ENCODE data around the gene SEC16B.
A peak's percentile ranks its signal among the peaks of the same experiment; 100 is the strongest.

The SEC16B gene

DNA sequence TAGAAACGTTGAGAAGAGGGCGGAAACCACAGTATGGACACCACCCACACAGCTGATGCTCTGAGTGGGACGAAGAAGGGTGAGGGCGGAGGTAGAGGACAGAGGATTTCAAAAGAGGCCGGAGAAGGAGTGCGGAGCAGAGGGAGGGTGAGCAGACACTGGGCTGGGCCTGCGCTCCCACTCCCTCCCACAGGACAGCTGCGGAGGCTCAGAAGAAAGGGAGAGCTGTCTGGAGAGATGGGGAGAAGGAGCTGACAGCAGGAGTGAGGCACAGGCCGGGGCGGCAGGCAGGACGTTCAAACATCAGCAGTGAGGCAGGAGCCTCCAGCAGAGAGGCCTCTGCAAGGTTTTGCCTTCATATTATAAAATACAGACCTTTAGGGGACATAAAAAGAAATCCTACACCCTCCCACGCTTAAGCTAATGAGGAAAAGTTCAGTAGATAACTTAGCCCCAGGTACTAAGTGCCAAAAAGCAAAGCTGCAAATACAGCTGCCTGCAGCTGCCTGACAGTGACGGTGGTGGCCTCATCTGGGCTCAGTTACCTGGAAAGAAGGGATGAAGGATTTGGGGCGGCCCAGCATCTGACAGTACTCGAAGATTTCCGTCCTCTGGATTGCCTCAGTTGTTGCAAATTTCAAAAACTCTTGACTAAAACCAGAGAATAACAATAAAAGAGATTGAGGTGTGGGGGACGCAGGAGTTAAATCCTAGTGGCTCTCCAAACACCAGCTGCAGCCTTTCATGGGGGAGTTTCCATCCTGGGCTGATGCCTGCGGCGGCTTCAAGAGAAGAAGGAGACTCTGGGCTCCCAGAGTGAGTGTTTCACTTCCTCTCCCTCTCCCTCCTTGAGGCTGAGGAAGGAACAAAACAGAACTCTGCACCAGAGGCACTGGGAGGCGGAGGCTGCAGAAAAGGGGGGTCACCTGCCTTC is 25.6 kb downstream of the SEC16B start:
- peak in 8 of 58 donors; percentile 10 to 52 (median 24) for DNase-seq

DNA sequence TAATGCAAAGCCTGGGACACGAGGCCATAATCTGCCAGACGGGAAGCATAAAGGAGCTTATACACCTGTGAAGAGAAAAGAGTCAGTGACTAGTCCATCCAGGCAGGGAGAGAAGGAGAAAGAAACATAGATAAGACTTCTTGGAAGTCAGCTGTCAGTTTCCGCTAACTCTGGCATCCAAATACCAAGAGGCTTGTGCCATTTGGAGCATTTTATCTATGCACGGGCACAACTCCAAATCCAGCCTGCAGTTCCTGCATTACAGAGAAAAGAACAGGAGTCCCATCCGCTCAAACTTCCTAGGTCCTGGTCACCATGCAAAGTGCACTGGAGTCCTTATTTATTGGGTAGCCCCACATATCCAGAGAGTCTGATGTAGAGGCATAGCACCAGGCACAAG is 27.9 kb downstream of the SEC16B start:
- DNase-seq = no peak

DNA sequence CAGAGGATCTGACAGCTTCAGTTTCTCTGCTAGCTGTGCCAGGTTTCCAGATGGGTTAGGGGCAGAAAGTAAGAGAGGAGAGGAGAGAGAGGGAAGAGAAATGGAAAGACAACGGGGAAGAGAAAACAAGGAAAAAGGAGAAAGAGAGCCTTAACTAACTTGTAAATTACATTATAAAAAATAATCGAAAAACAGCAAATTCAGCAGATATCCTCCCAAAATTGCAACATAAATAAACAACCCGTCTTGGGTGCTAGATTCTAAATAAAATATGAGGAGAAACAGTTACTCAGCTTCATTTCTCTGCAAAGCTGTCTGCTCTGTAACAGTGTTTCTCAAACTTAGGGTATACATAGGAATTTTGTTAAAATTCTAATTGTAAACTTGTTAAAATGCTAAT is 29.2 kb downstream of the SEC16B start:
- DNase-seq = no peak

DNA sequence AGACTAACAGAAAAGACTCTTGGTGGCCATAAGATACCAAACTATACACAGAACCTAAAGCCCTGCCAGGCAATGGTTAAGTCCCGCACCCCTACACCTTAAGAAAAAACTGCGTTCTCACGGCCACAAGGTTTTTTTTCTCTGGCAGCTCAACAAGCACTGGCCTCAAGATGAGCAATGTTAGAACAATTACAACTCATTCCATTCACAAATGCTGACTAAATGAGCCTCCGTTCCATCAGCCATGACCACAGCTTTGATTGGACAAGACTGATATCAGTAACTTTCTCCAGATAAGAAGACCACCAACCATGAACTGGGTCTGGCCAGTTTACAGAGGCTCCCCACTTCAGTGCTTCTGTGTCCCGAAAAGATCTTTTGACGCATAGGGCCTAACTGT is 31.9 kb downstream of the SEC16B start:
- no peak for DNase-seq

DNA sequence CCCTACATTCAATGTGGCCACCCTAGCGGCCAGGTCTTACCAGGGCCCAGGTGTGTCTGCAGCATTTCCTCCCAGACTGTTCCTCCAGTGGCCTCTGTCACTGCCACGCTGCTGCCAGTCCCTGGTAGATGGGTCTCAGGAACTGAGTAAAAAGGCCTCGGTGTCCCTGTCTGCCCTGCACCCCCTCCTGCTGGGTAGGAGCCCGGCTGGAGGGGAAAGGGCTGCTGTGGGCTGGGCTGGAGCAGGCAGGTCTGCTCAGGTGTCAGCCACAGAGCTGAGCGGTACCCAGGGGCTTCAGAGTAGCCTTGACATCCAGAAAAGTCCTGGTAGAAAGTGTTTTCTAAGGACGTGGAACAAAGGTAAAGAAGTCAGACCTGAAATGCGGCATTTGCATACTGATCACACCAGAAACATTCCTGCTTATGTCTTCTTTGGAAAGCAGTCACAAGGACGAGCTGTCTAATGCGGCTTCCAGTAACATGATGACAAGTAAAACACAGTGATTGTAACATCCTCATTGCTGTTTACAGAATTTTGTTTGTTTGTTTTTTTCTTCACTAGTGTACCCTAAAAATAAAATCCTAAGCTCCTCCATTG is 32.6 kb downstream of the SEC16B start:
- no peak for DNase-seq

DNA sequence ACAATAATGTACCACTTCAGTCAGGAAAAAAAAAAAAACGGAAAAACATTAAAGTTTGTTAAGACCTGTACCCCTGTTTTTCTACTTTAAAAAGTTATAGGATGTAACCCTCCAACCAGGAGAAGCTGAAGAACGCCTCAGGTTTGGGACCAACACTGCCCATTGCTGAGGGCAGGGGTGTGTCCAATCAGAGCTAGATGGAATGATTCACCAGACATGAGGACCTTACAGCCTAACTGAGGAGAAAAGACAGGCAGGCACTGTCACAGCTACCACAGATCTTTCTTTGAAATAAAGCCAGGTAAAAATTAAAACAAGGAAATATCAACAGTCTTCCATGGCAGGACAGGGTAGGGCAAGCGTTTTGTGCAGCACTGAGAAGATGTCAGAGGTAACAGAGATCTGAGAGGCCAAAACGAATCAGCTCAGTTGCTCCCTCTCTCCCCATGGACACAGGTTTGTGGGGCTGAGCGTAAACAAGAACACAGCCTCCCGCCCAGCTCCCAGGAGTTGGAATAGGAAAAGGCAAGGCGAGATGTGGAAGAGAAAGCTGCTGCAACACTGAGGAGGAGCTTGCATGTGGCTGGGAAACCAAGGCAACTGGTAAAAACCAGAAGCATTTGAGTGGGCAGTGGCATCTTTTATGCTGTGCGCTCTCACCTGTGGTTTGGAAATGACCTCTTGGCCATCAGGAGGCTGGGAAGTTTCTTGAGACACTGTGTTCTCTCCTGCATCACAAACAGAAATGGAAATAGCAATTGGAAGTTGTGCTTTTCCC is 34.0 kb downstream of the SEC16B start:
- DNase-seq = peak in 1 of 58 donors; percentile 17

DNA sequence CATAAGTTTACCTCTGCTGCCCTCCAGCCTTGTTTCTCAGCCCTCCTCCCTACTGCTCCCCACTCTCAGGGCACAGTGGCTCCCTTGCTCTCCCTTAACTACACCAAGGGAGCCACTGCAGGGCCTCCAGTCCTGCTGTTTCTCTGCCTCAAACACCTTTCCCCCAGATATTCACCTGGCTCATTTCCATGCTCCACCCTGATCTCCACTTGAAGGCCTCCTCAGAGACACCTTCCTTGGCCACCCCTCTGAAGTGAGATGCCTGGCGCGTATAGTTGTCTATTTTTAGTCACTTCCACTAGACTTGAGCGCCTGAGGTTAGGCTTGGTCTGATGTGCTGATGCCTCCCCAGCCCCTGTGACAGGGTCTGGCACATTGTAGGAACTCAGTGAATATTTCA is 34.9 kb downstream of the SEC16B start:
- no peak for DNase-seq

DNA sequence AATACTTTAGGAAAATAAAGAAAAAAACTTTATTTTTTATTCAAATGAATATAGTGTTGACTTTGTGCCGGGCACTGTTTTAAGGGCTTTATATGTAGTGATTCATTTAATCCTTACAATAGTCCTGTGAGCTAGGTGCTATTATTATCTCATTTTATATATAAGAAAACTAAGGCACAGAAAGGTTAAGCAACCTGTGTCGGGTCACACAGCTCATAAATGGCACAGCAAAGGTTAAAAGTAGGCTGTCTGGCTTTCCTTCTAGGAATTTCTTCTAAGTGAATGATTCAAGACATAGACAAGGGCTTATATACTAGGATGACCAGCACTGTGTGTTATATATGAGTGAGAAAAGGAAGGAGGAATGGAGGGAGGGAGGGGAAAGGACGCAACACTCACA is 35.4 kb downstream of the SEC16B start:
- no peak for DNase-seq

DNA sequence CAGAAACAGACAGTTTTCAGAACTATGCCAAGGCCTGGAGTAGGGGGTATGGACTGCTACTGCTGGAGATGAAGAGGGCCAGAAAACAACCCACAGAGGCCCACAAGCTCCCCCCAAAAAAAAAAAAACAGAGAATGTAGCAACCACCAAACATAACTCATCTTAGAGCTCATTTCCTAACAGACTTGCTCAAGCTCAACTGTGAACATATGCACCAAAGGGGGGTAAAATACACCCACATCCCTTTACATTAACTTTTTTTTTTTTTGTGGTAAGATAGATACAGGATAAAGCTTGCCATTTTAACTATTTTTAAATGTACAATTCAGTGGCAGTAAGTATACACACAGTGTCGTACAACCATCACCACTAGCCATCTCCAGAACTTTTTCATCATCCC is 36.0 kb downstream of the SEC16B start:
- DNase-seq = no peak

DNA sequence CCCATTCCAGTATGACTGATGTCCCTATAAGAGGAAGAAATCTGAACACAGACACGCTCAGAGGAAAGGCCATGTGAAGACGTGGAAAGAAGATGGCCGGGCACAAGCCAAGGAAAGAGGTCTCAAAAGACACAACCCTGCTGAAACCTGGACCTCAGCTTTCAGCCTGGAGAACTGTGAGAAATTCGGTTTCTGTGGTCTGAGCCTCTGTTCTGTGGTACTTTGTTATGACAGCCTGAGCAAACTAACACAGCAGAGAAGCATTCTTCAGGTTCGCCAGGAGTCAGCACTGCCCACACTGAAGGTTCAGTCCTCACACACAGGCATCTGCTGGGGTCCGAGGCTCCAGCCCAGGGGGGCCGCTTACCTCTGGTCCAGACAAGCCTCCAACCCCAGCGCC is 37.7 kb downstream of the SEC16B start:
- no peak for DNase-seq

DNA sequence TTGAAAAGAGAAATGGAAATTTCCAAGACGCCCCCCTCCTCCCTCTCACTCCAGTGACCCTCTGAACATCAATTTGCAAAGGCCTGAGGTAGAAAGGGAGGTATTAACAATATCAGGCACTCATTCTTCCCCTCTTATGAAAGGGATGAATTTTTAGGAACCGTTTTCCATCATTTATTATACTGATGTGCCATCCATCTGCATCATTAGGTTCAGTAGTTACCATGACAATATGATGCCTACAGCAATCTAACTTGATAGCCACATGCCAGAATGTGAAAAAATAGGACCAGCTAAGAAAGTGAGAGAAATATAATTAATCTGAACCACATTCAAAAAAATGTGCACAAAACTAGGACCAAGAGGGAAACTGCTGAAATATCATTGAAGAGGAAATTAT is 40.9 kb downstream of the SEC16B start:
- DNase-seq = no peak

DNA sequence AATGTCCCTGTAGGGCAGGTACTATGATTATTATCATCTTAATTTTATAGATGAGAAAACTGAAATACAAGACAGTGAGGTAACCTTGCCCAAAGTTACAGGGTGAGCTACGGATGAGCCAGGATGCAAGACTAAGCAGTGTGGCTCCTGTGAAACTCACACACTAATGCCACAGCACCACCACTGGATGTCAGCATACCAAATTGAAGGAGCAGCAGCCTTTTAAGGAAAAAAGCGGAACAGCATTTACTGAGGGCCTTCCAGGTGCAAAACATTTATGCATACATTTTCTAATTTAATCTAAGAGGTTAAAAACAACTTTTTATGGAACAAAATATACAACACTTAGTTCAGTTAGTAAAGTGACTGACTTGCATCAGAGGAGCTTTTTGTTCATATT is 41.7 kb downstream of the SEC16B start:
- DNase-seq = peak in 6 of 58 donors; percentile 7 to 44 (median 20)

DNA sequence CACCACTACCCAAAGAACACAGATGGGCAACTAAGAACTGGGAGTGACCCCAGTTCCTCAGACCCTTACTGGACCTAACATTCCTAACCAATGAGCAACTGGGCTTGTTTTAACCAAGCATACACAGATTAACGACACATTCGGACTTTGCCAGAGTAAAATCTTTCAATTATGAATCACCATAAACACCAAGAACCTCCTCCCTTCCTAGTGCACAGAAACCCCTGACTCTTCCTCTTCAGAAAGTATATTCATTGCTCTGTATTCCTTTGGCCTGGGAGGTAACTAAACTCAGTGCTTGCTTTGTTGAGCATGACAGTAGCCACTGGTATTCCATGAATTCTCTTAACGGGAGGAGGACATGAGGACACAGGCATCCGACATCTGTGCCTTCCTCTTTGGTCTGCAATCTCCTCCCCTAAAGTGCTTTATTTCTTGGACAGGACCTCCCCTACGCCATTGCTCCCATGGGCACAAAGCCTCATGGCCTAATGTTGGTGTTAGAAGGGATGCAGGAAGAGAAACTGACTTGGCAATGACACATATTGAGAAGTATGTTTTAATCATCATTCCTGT is 42.7 kb downstream of the SEC16B start:
- no peak for DNase-seq

DNA sequence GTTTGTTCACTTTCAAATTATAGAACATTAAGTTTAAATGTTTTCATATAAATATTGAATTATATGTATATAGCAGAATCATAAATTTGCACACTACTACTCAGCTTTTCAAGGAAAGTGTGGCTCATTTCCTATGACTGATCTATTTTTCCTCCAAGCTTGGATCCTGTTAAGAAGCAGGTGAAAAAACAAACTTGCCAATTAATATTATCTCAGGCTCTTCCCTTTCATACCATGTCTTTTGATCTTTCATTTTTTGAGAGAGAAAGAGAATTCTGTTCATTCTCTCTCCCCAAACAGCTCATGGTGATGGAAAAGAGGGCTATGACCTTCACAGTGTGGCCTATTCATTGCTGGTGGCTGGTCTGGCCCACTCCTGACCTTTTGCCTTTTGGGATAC is 43.7 kb downstream of the SEC16B start:
- DNase-seq = no peak

DNA sequence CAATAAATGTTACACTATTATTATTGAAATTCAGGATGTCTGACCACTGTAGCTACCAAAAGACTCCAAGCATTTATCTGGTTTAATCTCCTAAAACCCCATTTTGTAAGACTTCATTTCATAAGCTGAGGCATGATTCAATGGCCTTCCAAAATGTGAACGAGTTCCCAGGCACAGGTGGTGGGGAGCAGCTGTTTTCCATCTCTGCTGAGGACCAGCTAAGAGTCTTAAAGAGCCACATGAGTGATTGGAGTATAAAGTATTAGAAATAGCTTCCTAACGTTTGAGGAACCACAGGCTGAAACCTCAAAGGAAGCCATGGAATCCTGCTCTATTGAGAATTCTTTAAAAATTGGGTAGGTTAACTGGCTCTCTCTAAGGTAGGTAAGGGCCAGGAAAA is 44.9 kb downstream of the SEC16B start:
- DNase-seq = no peak

DNA sequence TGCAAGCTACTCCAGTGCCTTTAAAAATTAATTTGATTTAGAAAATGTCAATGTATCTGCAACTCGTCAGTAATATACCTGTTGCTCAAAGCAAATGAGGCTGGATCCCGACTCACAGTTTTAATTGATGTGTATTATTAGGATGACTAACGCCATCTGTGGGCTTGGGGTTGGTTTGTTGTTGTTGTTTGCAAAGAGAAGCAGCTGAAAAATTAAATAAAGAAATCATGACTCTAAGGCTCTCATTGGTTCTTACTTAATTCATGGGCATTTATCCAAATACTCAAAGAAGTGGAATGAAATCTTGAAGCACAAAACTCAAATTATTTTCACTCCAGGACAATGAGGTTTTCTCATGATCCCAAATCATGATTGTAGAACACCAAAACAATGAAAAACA is 46.4 kb downstream of the SEC16B start:
- no peak for DNase-seq

DNA sequence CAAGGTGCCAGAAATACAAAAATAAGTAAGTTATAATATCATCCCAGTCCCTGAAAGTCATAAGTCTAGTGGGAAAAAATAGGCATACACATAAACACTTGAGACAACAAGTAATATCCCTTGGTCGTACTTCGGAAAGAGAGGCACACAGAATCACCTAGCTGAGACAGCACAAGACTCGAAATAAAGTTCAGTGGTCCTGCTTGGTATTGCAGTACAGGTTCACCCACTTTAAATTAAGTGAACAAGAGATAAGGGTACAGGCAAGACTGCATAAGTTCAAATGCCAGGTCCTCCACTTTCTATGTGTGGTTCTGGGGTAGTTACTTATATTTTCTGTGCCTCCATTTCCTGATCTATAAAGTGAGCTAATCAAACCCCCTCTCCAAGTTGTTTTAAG is 47.6 kb downstream of the SEC16B start:
- no peak for DNase-seq

DNA sequence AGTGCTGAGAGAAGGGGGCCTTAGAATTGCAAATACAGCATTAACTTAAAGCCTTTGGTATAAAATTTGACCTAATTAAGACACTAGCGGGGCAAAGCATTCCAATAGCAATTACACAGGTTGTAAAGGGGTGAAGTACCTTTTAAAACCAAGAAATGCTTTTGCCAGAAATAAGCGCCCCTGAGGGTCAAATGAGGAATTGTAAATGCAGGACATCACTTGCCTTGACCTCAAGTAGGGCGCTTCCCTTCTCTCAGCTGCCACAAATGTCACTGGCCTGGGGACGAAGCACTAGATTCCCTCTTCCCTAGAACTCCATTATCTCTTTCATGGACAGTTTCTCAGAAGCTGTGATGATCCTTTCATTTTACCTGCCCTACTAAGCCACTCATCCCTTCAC is 48.3 kb downstream of the SEC16B start:
- DNase-seq = no peak

DNA sequence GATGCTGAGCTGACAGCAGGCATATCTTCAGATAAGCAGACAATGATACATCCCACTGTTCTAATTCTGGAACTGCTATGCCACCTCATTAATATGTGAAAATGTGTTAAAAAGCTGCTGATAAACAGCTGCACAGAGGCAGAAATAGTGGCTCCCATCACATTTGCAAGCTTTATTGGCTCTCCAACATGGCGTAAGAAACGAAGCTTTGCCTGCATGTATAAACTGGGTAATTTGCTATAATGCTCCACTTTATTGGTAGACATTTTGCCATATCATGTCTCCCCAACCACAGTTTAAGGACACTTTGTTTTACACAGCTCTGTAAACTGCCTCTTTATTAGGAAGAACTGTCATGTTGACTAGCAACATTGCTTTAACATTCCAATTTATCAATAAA is 49.8 kb downstream of the SEC16B start:
- no peak for DNase-seq

DNA sequence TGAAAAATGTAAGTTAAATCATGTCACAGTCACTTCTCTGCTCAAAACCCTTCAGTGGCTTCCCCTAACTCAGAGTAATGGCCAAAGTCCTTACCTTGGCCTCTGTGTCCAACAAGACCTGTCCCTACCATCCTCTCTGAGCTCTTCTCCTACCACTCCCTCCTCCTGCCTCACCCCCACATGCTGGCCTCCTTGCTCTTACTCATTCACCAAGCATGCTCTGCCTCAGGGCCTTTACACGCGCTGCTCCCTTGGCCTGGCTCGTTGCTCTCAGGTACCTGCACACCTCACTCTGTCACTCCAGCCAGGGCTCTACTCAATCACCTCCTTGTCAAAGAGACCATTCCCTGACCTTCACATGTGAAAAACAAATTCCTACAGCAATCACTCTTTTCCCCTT is 54.2 kb downstream of the SEC16B start:
- no peak for DNase-seq

DNA sequence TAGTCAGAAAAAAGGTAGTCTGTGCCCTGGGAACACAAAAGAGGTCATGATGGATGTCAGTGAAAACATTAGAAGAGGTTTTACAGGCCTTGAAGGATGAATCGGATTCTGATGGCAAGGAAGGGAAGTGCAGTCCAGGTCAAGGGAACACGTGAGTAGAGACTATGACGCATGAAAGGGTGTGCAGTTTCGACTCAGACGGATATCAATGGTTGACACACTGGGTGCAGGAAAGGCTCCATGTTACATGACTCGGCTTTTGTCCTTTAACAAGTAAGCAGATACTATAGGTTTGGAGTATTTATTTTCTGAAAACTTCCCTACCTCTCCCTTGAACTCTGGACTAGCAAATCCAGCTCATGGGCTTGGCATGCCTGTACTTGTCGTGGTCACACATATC is 55.3 kb downstream of the SEC16B start:
- no peak for DNase-seq
